Stimulated activated CD4-positive, alpha-beta T cell treated with anti-CD3 and anti-CD28 coated beads, Interleukin-1b, Interleukin-23, amount 100 ng/mL, for 4 hours (primary cell): ENCODE data around the gene CLCN5.

ENCODE experiments used
- DNase-seq, 2 donors: peaks; one replicate each; pipeline ENCODE4 v3.0.0-alpha.2; 2020; ENCODE audit warnings: low read depth in 2 of 2

CLCN5 gene

GRCh38 chrX:50081282-50081889 lies 159.0 kb downstream of the CLCN5 start:
- DNase-seq = no peak

- no peak for DNase-seq
These were observed 160.3 kb downstream of the CLCN5 start for GRCh38 chrX:50082741-50083140.

GRCh38 chrX:50088645-50089044 lies 166.2 kb downstream of the CLCN5 start:
- DNase-seq = no peak

- no peak for DNase-seq
These were observed 171.2 kb downstream of the CLCN5 start for GRCh38 chrX:50093625-50094024.

GRCh38 chrX:50097071-50097470 lies 174.7 kb downstream of the CLCN5 start:
- DNase-seq = no peak

GRCh38 chrX:50098241-50098640 lies 175.8 kb downstream of the CLCN5 start:
- no peak for DNase-seq

GRCh38 chrX:50098749-50099148 lies 176.4 kb downstream of the CLCN5 start:
- no peak for DNase-seq

- DNase-seq = no peak
These were observed 176.9 kb downstream of the CLCN5 start for GRCh38 chrX:50099331-50099730.

GRCh38 chrX:50100188-50100587 lies 177.8 kb downstream of the CLCN5 start:
- DNase-seq = no peak

GRCh38 chrX:50103176-50103575 lies 180.8 kb downstream of the CLCN5 start:
- no peak for DNase-seq

- no peak for DNase-seq
These were observed 181.6 kb downstream of the CLCN5 start for GRCh38 chrX:50103866-50104566.

GRCh38 chrX:50106051-50106675 lies 183.8 kb downstream of the CLCN5 start:
- no peak for DNase-seq

GRCh38 chrX:50107470-50107869 lies 185.1 kb downstream of the CLCN5 start:
- no peak for DNase-seq

GRCh38 chrX:50108264-50108663 lies 185.9 kb downstream of the CLCN5 start:
- no peak for DNase-seq

GRCh38 chrX:50111742-50112141 lies 189.3 kb downstream of the CLCN5 start:
- no peak for DNase-seq

- no peak for DNase-seq
These were observed 191.7 kb downstream of the CLCN5 start for GRCh38 chrX:50114113-50114512.

GRCh38 chrX:50115973-50116372 lies 193.6 kb downstream of the CLCN5 start:
- no peak for DNase-seq

GRCh38 chrX:50117476-50117875 lies 195.1 kb downstream of the CLCN5 start:
- no peak for DNase-seq

GRCh38 chrX:50125480-50125879 lies 203.1 kb downstream of the CLCN5 start:
- DNase-seq = no peak

- DNase-seq = no peak
These were observed 225.6 kb downstream of the CLCN5 start for GRCh38 chrX:50147972-50148371.
